AG20443 (cell line): Measurements from ENCODE around the gene CFAP299.
A peak's percentile ranks its signal among the peaks of the same experiment; 100 is the strongest.
"Not testable (repeated sequence)": the region's sequence is repeated elsewhere in the genome, so short reads cannot be mapped to it uniquely, and the experiment has no call there.

Source experiments
- DNase-seq: peaks from one replicate; pipeline ENCODE4 v3.0.0; 2012; ENCODE audit warnings: low spot score, mixed read lengths

Gene CFAP299

GRCh38 chr4:80726471-80726870 lies 390.9 kb downstream of the CFAP299 start:
- no peak for DNase-seq

- DNase-seq, result no peak
These were observed 394.6 kb downstream of the CFAP299 start for GRCh38 chr4:80730158-80730557.

GRCh38 chr4:80731436-80731835 lies 395.9 kb downstream of the CFAP299 start:
- no peak for DNase-seq

GRCh38 chr4:80732010-80732409 lies 396.5 kb downstream of the CFAP299 start:
- no peak for DNase-seq

DNA sequence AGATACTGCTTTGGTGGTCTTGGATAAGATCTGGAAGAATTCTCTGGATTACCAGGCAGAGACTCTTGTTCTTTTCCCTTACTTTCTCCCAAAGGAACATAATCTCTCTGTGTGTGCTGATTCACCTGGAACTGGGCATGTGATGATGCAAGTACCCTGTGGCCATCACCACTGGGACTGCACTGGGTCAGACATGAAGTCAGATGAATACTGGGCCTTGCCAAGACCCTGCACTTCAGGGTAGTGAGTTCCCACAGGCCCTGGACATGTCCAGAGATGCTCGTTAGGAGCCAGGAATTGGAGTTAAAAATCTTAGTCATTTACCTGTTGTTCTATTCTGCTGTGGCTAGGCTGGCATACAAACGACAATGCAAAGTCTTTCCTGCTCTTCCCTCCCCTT lies 404.8 kb downstream of the CFAP299 start:
- DNase-seq, result no peak

- DNase-seq, result not testable (repeated sequence)
These were observed 414.0 kb downstream of the CFAP299 start for GRCh38 chr4:80749558-80749957.

DNA sequence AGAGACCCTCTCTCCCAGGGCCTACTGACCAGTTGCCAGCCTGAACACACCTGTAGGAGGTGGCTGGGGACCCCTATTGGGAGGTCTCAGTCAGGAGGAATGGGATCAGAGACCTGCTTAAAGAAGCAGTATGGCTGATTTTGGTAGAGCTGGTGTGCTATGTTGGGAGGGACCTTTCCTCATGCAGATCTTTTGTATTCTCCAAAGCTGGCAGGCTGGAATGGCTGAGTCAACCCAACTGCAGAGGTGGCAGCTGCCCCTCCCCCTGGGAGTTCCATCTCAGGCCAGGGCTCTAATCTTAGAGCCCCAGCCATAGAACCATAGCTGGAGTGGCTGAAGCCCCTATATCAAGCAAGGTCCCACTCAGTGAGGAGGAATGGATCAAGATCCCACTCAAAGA lies 415.7 kb downstream of the CFAP299 start:
- no peak for DNase-seq

DNA sequence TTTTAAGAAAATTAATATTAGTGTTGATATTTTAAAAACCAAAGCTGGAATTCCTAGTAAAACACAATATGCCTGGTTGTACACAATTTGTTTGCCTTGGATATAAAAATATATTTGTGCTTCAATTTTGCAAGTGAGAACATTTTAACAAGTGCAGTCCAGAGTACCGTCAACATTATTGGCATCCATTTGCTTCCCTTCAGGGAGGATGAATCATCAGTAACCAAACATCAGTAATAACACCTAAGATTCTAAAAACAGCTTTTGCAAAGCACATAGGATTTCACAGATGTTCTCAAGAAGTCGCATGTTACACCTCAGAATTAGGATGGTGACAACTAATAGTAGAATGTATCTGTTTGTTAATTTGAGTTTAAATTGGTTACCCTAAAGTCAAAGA lies 432.4 kb downstream of the CFAP299 start:
- DNase-seq, result no peak

- DNase-seq, result no peak
These were observed 440.6 kb downstream of the CFAP299 start for GRCh38 chr4:80776168-80776567.

- no peak for DNase-seq
These were observed 445.9 kb downstream of the CFAP299 start for GRCh38 chr4:80781431-80781830.

GRCh38 chr4:80787306-80787705 lies 451.8 kb downstream of the CFAP299 start:
- no peak for DNase-seq

DNA sequence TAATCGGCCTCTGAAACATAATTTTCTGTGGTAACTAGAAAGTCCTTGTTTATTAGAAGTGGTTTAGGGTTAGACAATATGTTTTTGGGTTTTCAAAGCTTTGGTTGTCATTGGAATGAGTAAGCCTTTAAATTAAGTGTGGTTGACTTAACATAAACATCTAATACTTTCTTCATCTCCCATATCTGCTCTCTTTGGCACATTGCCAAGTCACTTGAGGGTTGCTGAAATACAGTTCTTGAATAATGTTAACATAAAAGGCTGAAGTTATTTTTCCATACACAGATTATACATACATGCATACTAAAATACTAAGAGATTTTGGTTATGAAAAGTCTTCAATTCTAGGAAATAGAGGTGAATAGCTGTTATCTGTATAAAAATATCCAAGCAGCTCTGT lies 453.3 kb downstream of the CFAP299 start:
- no peak for DNase-seq

- DNase-seq, result no peak
These were observed 454.6 kb downstream of the CFAP299 start for GRCh38 chr4:80790152-80790551.

DNA sequence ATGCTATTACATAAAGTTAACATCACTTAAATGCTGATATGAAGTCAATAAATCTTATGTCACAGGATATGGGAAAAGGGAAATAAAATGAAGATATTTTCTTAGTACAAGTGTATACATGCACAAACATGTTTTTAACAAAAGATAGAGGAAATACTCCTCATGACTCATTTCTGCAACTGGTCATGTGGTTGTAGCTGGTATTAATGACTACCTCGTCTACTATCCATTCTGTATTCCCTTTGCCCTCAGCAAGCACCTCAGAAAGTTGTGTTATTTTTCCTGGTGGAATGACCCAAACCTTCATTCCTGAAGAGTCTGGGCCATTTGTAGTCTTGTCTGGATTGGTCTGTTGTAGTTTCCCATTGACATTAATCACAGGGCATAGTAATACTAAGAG lies 458.1 kb downstream of the CFAP299 start:
- not testable (repeated sequence) for DNase-seq

DNA sequence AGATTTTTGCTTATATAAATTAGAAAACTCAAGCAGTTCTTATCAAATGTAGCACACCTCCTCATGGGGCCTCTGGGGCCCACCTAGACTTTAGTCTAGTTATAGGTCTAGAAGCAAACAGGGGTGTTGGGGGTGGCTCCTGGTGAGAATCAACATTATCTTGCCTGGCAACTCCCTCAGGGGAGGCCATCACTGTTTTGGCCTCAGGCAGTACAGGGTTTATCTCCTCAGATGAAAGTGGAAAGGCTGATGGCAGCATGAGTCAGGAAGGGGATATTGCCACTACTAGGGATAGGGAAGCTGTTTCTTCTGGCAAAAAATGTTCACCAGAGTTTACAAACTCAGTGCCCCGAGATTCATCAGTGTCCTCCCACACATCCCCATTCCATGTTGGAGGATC lies 462.6 kb downstream of the CFAP299 start:
- no peak for DNase-seq

DNA sequence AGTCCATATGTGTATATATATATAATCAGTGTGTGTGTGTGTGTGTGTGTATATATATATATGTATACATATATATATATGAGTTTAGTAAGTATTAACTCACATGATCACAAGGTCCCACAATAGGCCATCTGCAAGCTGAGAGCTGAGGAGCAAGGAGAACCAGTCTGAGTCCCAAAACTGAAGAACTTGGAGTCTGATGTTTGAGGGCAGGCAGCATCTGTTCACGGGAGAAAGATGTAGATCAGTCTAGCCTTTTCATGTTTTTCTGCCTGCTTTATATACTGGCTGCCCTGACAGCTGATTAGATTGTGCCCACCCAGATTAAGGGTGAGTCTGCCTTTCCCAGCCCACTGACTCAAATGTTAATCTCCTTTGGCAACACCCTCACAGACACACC lies 465.2 kb downstream of the CFAP299 start:
- not testable (repeated sequence) for DNase-seq

DNA sequence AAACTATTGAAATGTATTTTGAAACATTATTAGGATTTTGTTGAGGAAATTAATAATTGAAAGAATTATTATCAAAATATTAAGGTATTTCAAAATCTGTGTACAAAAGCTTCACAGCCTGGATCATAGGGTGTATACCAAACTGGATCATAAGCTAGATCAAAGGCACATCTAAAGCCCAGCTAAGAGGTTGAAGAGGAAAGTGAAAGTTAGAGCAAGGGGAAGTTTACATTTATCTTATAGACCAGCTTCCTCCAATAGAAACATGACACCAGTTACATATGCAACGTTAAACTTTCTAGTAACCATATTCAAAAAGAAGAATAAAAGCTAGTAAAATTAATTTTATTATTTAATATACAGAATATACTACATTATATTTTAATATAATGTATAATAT lies 467.8 kb downstream of the CFAP299 start:
- no peak for DNase-seq

- no peak for DNase-seq
These were observed 470.9 kb downstream of the CFAP299 start for GRCh38 chr4:80806472-80806871.

GRCh38 chr4:80809039-80809729 lies 473.7 kb downstream of the CFAP299 start:
- no peak for DNase-seq

DNA sequence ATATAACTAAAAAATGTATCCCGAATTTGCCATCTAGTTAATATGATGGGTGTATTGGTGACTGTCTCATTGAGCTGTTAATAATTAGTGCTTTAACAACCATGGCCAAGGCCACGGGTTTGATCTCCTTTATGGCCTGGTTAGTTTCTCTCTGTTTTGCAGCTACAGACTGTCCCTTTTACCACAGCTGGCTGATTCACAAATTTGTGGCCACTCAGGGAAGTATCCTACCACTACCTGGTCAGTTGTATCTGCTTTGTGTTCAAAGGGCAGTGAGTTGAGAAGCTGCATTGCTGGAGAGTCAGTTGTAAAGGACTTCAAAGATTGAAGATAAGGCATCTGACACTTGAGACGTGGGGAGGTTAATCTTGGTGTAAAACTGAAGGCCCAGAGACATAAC lies 475.9 kb downstream of the CFAP299 start:
- DNase-seq, result no peak

DNA sequence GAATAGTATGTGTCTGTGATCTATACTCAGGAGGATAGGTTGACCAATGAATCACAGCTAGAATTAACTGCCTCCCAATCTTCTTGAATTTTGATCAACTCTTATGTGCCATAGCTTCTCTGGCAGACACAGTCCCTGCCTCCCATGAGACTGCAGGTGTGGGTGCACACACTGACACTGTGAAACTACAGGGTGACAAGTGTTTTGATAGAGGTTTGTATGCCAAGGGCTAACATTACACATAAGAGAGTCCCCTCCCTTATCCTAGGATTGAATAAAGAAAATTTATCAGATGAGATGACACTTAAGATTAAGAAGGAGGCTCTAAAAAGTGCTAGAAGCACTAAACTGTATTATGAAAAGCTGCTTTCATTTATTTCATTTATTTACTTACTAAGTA lies 476.6 kb downstream of the CFAP299 start:
- DNase-seq, result no peak

GRCh38 chr4:80814266-80814665 lies 478.7 kb downstream of the CFAP299 start:
- no peak for DNase-seq

DNA sequence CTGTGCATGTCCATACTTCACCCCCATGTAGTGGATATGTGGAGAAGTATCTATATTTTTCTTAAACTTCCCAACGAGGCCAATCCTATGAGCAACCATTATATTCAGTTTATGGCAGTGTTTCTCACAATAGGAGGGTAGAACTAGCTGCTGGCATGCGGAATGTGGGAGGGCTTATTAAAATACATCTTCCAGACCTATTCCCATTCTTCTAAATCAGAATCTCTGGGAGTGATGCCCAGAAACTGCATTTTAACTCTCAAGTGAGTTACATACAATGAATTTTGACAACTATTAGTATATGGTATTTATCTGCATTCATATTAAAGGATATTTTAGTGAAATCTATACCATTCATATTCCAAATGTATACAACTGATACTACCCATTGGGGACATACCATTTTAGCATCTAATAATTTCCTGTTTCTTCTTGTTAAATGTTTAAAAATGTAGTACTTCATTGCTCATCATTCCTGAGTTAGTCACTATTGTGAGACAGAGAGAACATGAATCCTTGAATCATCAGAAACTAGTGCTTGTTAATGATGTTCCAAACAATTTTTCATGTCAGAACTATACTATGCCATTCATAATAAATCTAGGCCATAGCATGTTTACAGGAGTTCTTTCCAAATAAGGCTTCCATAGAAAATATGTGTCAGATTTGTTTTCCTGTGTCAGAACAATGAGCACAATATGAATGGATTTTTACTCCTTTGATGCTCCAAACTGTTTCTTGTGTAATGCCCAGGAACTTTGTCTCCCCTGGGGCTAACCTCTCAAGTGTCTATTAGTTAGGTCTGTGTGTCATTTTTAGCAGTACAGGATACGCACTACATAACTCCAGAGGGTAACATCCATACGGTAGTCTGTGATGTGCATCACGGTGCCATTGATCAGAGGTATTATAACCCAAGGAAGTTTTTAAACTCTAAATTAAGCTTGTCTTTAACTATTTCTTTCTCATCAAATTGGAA lies 496.1 kb downstream of the CFAP299 start:
- DNase-seq, result peak; percentile 11
